Effector memory CD4-positive, alpha-beta T cell (primary cell): Measurements from ENCODE around the gene DIP2C.
"Not testable (repeated sequence)": the region's sequence is repeated elsewhere in the genome, so short reads cannot be mapped to it uniquely, and the experiment has no call there.

Source experiments
- DNase-seq, 3 donors: peaks; one replicate each; pipeline ENCODE4 v3.0.0-alpha.2; 2020
- H3K27ac ChIP-seq: 2 replicates; pipeline ENCODE4 v1.7.0; 2013; ENCODE audit warnings: mild to moderate bottlenecking, low read length, moderate library complexity; ENCODE audit not compliant: insufficient read depth, poor library complexity, severe bottlenecking
- H3K27me3 ChIP-seq: replicated peaks from 2 replicates; pipeline ENCODE4 v1.7.0; 2013; ENCODE audit warnings: mild to moderate bottlenecking, low read length; ENCODE audit not compliant: insufficient read depth, control insufficient read depth, poor library complexity, severe bottlenecking
- H3K36me3 ChIP-seq: 2 replicates; pipeline ENCODE4 v1.7.0; 2013; ENCODE audit warnings: mild to moderate bottlenecking, low read length, moderate library complexity; ENCODE audit not compliant: control insufficient read depth, insufficient read depth
- H3K4me1 ChIP-seq: 2 replicates; pipeline ENCODE4 v1.7.0; 2013; ENCODE audit warnings: low read length, mild to moderate bottlenecking; ENCODE audit not compliant: control insufficient read depth, insufficient read depth, poor library complexity, severe bottlenecking
- H3K4me3 ChIP-seq: 2 replicates; pipeline ENCODE4 v1.7.0; 2013; ENCODE audit warnings: low read length, low read depth, mild to moderate bottlenecking; ENCODE audit not compliant: insufficient read depth, poor library complexity, severe bottlenecking
- H3K9me3 ChIP-seq: 2 replicates; pipeline ENCODE4 v1.7.0; 2013; ENCODE audit warnings: mild to moderate bottlenecking, low read length, moderate library complexity; ENCODE audit not compliant: control insufficient read depth

Gene DIP2C

GRCh38 chr10:662686-663465 is 26.6 kb downstream of the DIP2C start:
- no peaks in the 10 kb centered on the region for H3K4me1 ChIP-seq
- DNase-seq = no peak
- no peaks in the 10 kb centered on the region for H3K9me3 ChIP-seq
- H3K27me3 ChIP-seq = no peaks in the 10 kb centered on the region
- H3K4me3 ChIP-seq = no peak overlapping the region
- no peaks in the 10 kb centered on the region for H3K36me3 ChIP-seq
- H3K27ac ChIP-seq = no peak overlapping the region

- H3K9me3 ChIP-seq = no peaks in the 10 kb centered on the region
- no peak overlapping the region for H3K27ac ChIP-seq
- H3K4me3 ChIP-seq = no peak overlapping the region
- no peaks in the 10 kb centered on the region for H3K4me1 ChIP-seq
- H3K36me3 ChIP-seq = no peaks in the 10 kb centered on the region
- DNase-seq = no peak
- H3K27me3 ChIP-seq = no peaks in the 10 kb centered on the region
Observed at GRCh38 chr10:662223-662605, 27.3 kb downstream of the DIP2C start.

GRCh38 chr10:661597-662222 is 27.8 kb downstream of the DIP2C start:
- H3K9me3 ChIP-seq = no peaks in the 10 kb centered on the region
- H3K27ac ChIP-seq = no peak overlapping the region
- DNase-seq = no peak
- no peaks in the 10 kb centered on the region for H3K36me3 ChIP-seq
- no peaks in the 10 kb centered on the region for H3K27me3 ChIP-seq
- H3K4me1 ChIP-seq = no peaks in the 10 kb centered on the region
- H3K4me3 ChIP-seq = no peak overlapping the region

- Histone ChIP-seq H3K4me1 (no peaks in the 10 kb centered on the region), H3K27me3 (no peaks in the 10 kb centered on the region), H3K27ac (no peak overlapping the region), H3K36me3 (no peaks in the 10 kb centered on the region), H3K4me3 (no peak overlapping the region), H3K9me3 (no peaks in the 10 kb centered on the region)
- no peak for DNase-seq
Observed at GRCh38 chr10:660970-661596, 28.4 kb downstream of the DIP2C start.

GRCh38 chr10:660413-660969 is 29.0 kb downstream of the DIP2C start:
- Histone ChIP-seq H3K27ac (no peak overlapping the region), H3K4me1 (no peaks in the 10 kb centered on the region)

GRCh38 chr10:659688-660141 is 29.8 kb downstream of the DIP2C start:
- Histone ChIP-seq H3K4me1 (no peaks in the 10 kb centered on the region), H3K4me3 (no peak overlapping the region), H3K27me3 (no peaks in the 10 kb centered on the region), H3K36me3 (no peaks in the 10 kb centered on the region), H3K27ac (no peak overlapping the region), H3K9me3 (no peaks in the 10 kb centered on the region)
- DNase-seq = no peak

More at GRCh38 chr10:660413-660969, 29.0 kb downstream of the DIP2C start:
- H3K4me3 ChIP-seq = no peak overlapping the region
- no peaks in the 10 kb centered on the region for H3K36me3 ChIP-seq
- H3K9me3 ChIP-seq = no peaks in the 10 kb centered on the region
- no peaks in the 10 kb centered on the region for H3K27me3 ChIP-seq
- no peak for DNase-seq

- not testable (repeated sequence) for H3K36me3 ChIP-seq, H3K4me1 ChIP-seq, H3K4me3 ChIP-seq, H3K27ac ChIP-seq, H3K27me3 ChIP-seq, DNase-seq, H3K9me3 ChIP-seq
Observed at GRCh38 chr10:657816-658350, 31.6 kb downstream of the DIP2C start.

GRCh38 chr10:656883-657282 is 32.6 kb downstream of the DIP2C start:
- no peaks in the 10 kb centered on the region for H3K9me3 ChIP-seq
- H3K4me1 ChIP-seq = no peaks in the 10 kb centered on the region
- H3K27ac ChIP-seq = no peak overlapping the region
- no peak for DNase-seq
- no peaks in the 10 kb centered on the region for H3K27me3 ChIP-seq
- H3K4me3 ChIP-seq = no peak overlapping the region
- no peaks in the 10 kb centered on the region for H3K36me3 ChIP-seq

GRCh38 chr10:655184-655583 is 34.3 kb downstream of the DIP2C start:
- Histone ChIP-seq H3K4me1 (no peaks in the 10 kb centered on the region), H3K27me3 (no peaks in the 10 kb centered on the region)
- no peak for DNase-seq

GRCh38 chr10:654647-654996 is 34.8 kb downstream of the DIP2C start:
- Histone ChIP-seq H3K27me3 (no peaks in the 10 kb centered on the region), H3K36me3 (no peaks in the 10 kb centered on the region), H3K9me3 (no peaks in the 10 kb centered on the region), H3K4me3 (no peak overlapping the region), H3K27ac (no peak overlapping the region), H3K4me1 (no peaks in the 10 kb centered on the region)
- no peak for DNase-seq

More at GRCh38 chr10:655184-655583, 34.3 kb downstream of the DIP2C start:
- Histone ChIP-seq H3K4me3 (no peak overlapping the region), H3K27ac (no peak overlapping the region), H3K9me3 (no peaks in the 10 kb centered on the region), H3K36me3 (no peaks in the 10 kb centered on the region)
